ENCODE results near the gene LRRC38. TPM values are rescaled to one million over a fixed set of nuclear protein-coding genes. Genes with fewer than 3 reads are reported as not detected.

The LRRC38 gene
- total RNA-seq, 4 donors from 2014 or later, result 0.48 to 0.56 TPM; not detected in 2

- no peak for ATAC-seq (ENCODE audit: low FRiP score)
- DNase-seq (ENCODE audit: low spot score), result no peak
- no peak for TF ChIP-seq CTCF (IDR thresholded peaks at IDR 0.05)
Measured at GRCh38 chr1:13507075-13507474, 6.7 kb downstream of the LRRC38 start.

GRCh38 chr1:13505020-13505419 lies 8.8 kb downstream of the LRRC38 start:
- DNase-seq (ENCODE audit: low spot score) (no peak), ATAC-seq (ENCODE audit: low FRiP score) (peak; percentile 38)
- no peak for TF ChIP-seq CTCF (IDR thresholded peaks at IDR 0.05)

GRCh38 chr1:13500806-13501205 lies 13.0 kb downstream of the LRRC38 start:
- TF ChIP-seq CTCF (IDR thresholded peaks at IDR 0.05), result no peak
- no peak for ATAC-seq (ENCODE audit: low FRiP score)

GRCh38 chr1:13499422-13499821 lies 14.4 kb downstream of the LRRC38 start:
- TF ChIP-seq CTCF (IDR thresholded peaks at IDR 0.05), result no peak
- no peak for ATAC-seq (ENCODE audit: low FRiP score)

More at GRCh38 chr1:13500806-13501205, 13.0 kb downstream of the LRRC38 start:
- no peak for DNase-seq (ENCODE audit: low spot score)

GRCh38 chr1:13498553-13498952 lies 15.2 kb downstream of the LRRC38 start:
- ATAC-seq (ENCODE audit: low FRiP score) (no peak), DNase-seq (ENCODE audit: low spot score) (no peak)
- no peak for TF ChIP-seq CTCF (IDR thresholded peaks at IDR 0.05)

More at GRCh38 chr1:13499422-13499821, 14.4 kb downstream of the LRRC38 start:
- no peak for DNase-seq (ENCODE audit: low spot score)

- DNase-seq (ENCODE audit: low spot score) (no peak), ATAC-seq (ENCODE audit: low FRiP score) (no peak)
- no peak for TF ChIP-seq CTCF (IDR thresholded peaks at IDR 0.05)
Measured at GRCh38 chr1:13495186-13495585, 18.6 kb downstream of the LRRC38 start.

- no peak for ATAC-seq (ENCODE audit: low FRiP score)
- TF ChIP-seq CTCF (IDR thresholded peaks at IDR 0.05), result no peak
- no peak for DNase-seq (ENCODE audit: low spot score)
Measured at GRCh38 chr1:13494712-13495111, 19.1 kb downstream of the LRRC38 start.

Data from omental fat pad (tissue), 4 donors.